Aortic smooth muscle cell (primary cell): ENCODE results near the gene NBEA. TPM values are rescaled to one million over a fixed set of nuclear protein-coding genes. Genes with fewer than 3 reads are reported as not detected.

Experiments
- total RNA-seq: library from RNA; depleted of rRNA; stranded (reverse); fragments of >200 nt; gene quantifications from 2 replicates; pipeline ENCODE4 v1.2.3, GENCODE V29; 2014

The NBEA gene
- total RNA-seq = 9.6 and 10.7 TPM in 2 replicates

GRCh38 chr13:34941835-34942731 lies at the start of gene NBEA:
Gene NBEA, plus strand, starts transcription at chr13:34942270. Its CDS starts 551 bp downstream, at chr13:34942821.

GRCh38 chr13:35475960-35476943 lies 534.2 kb downstream of the NBEA start, which contains the start of gene MAB21L1:
Gene MAB21L1, minus strand, starts transcription at chr13:35476689. Its CDS starts 551 bp downstream, at chr13:35476138.

